ENCODE measurements around the gene AADAT.

GRCh38 chr4:170091069-170091696 lies 1.4 kb upstream of the AADAT start:
- TF ChIP-seq EZH2 (IDR thresholded peaks at IDR 0.05; ENCODE audit: low read depth, low read length, severe bottlenecking): no peak
- TF ChIP-seq SIN3A (conservative IDR thresholded peaks at IDR 0.05 in 1 of 2, IDR thresholded peaks at IDR 0.05 in 1 of 2; ENCODE audit: low read depth in 1 of 2, low read length in 2 of 2): no peak
- TF ChIP-seq SIX5 (IDR thresholded peaks at IDR 0.05; ENCODE audit: low read depth, low read length): no peak
- no peak for TF ChIP-seq CTCF (IDR thresholded peaks at IDR 0.05; ENCODE audit: control extremely low read depth in 1 of 3, insufficient read depth in 1 of 3, low read depth in 1 of 3, low read length in 3 of 3)
- no peak for TF ChIP-seq MAX (IDR thresholded peaks at IDR 0.05)
- TF ChIP-seq BCL11A (IDR thresholded peaks at IDR 0.05; ENCODE audit: low read depth in 2 of 2, low read length in 2 of 2): no peak
- TF ChIP-seq POLR2AphosphoS5 (IDR thresholded peaks at IDR 0.05; ENCODE audit: low read depth, low read length): no peak
- TF ChIP-seq CHD2 (IDR thresholded peaks at IDR 0.05; ENCODE audit: low read length): no peak

Measured in H1 (cell line).